Calu3 (cell line): ENCODE measurements around the gene RTP2. TPM values are rescaled to one million over a fixed set of nuclear protein-coding genes. Genes with fewer than 3 reads are reported as not detected.

Experiments
- BruUV-seq: library from RNA; stranded (reverse); fragments of 400-500 nt; replicated peaks from 2 replicates; lab custom pipeline; 2021; lab: Mats Ljungman, UMichigan
- CTCF ChIA-PET: fragments of 300-600 bp; sonication (Branson Sonifier 250); formaldehyde crosslinking; loops from one replicate; lab custom pipeline; 2022; ENCODE audit warnings: antibody characterized with exemption; lab: Charles Lee
- DNase-seq: peaks from one replicate; pipeline ENCODE4 v3.0.0; 2022
- H3K27ac Mint-ChIP-seq: one replicate; pipeline ENCODE4 v1.8.0; 2022; ENCODE audit warnings: mixed read lengths; ENCODE audit not compliant: unreplicated experiment
- H3K27me3 Mint-ChIP-seq: one replicate; pipeline ENCODE4 v1.8.0; 2022; ENCODE audit warnings: mixed read lengths; ENCODE audit not compliant: unreplicated experiment
- H3K36me3 Mint-ChIP-seq: one replicate; pipeline ENCODE4 v1.8.0; 2022; ENCODE audit warnings: mild to moderate bottlenecking, moderate library complexity, mixed read lengths; ENCODE audit not compliant: insufficient read depth, unreplicated experiment
- H3K4me1 Mint-ChIP-seq: one replicate; pipeline ENCODE4 v1.8.0; 2022; ENCODE audit warnings: mild to moderate bottlenecking, low read depth, mixed read lengths; ENCODE audit not compliant: unreplicated experiment
- H3K4me3 Mint-ChIP-seq: one replicate; pipeline ENCODE4 v1.8.0; 2022; ENCODE audit warnings: mild to moderate bottlenecking, low read depth, moderate library complexity, mixed read lengths; ENCODE audit not compliant: unreplicated experiment
- H3K9me3 Mint-ChIP-seq: one replicate; pipeline ENCODE4 v1.8.0; 2022; ENCODE audit warnings: low read depth, mixed read lengths; ENCODE audit not compliant: unreplicated experiment
- intact Hi-C: fragments of 100-400 bp; cut with micrococcal nuclease; formaldehyde crosslinking; loops from one replicate; pipeline ENCODE4 v1.10.0; 2022; ENCODE audit not compliant: unreplicated experiment
- total RNA-seq: library from RNA; stranded (reverse); gene quantifications from 2 replicates; pipeline ENCODE4 v1.2.3, GENCODE V29; 2022
- TF ChIP-seq, protein P1 (sequence below): fragments of 200-600 bp; IDR thresholded peaks from one replicate; pipeline ENCODE4 v1.8.0; 2022; ENCODE audit warnings: antibody characterized with exemption; ENCODE audit not compliant: unreplicated experiment

RTP2 gene
- total RNA-seq, 1 experiment from 2014 or later: not detected

DNA sequence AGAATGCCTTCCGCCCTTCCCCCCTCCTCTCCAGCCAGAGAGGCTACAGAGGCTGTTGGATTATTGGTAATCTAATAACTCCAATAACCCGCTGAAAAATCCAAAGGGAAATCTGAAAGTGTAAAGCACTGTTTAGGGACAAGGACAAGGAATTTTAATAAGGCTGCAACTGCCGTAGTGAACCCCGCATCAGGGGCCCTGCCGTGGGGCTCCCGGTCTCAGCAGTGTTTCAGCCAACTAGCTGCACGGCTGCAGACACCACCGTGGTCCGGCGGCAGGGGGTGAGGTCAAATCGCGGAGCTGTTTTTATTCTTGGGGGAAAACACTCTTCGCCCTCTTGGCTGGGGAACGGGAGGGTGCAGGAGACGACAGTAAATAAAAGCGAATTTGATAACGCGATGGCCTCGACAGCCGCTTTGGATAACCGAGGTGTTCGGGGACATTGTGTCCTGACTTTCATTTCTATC lies 36.8 kb upstream of the RTP2 start:
- Mint-ChIP-seq H3K27me3 (peaks cover 9% of the 10 kb centered on the region), H3K4me1 (peaks cover 42% of the 10 kb centered on the region), H3K9me3 (no peaks in the 10 kb centered on the region), H3K27ac (peak overlapping the region; percentile 59), H3K4me3 (peak overlapping the region; percentile 83), H3K36me3 (peaks cover 67% of the 10 kb centered on the region)
- CTCF ChIA-PET: interaction anchor here (0.6 to 5.6 kb wide), 19 partner anchors 11 to 1495 kb away, joined by 3 to 171 read pairs (median 4); no protein-coding TSS in a partner anchor
- intact Hi-C loops: loop anchor here (1.0 to 2.0 kb wide), 6 partner anchors 414 to 1494 kb away; no protein-coding TSS in a partner anchor
- no peak for DNase-seq
- TF ChIP-seq, protein P1, sequence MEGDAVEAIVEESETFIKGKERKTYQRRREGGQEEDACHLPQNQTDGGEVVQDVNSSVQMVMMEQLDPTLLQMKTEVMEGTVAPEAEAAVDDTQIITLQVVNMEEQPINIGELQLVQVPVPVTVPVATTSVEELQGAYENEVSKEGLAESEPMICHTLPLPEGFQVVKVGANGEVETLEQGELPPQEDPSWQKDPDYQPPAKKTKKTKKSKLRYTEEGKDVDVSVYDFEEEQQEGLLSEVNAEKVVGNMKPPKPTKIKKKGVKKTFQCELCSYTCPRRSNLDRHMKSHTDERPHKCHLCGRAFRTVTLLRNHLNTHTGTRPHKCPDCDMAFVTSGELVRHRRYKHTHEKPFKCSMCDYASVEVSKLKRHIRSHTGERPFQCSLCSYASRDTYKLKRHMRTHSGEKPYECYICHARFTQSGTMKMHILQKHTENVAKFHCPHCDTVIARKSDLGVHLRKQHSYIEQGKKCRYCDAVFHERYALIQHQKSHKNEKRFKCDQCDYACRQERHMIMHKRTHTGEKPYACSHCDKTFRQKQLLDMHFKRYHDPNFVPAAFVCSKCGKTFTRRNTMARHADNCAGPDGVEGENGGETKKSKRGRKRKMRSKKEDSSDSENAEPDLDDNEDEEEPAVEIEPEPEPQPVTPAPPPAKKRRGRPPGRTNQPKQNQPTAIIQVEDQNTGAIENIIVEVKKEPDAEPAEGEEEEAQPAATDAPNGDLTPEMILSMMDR: no peak
- BruUV-seq: no TSS peak

DNA sequence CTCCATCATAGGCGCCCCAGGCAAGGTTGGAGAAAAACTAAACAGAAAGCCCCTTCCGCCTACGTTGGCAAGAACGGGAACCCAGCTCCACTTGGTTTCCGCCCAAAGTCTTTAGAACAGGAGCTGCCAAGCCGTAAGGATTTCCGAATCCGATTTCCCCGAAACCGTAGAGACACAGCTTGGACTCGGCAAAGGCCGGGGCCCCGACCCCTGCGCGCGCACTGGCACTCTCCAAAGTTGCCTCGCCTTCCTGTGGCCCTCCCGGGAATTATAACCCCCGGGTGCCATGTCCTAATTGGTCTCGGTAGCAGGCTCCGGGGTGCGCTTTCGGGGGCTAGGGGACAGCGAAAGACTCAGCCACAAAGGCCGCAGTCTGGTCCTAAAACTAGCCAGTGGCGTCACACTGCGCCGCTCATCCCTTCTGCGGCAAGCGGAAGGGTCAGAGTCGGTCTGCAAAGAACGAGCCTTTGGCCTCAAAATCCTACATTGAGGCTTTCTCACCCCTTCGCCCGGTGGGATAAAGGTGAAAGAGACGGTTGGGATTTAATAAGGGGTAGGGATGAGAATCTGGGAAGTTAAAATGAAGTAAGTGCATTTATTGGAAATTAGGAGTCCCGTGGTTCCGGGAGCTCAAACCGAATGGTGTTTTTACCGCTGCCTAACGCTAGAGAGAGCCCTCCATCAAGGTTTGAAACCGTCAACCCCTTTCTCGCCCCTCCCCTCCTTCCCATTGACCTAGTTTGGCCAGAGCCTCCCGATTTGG lies 36.2 kb upstream of the RTP2 start:
- Mint-ChIP-seq H3K4me1 (peaks cover 42% of the 10 kb centered on the region), H3K27ac (peak overlapping the region; percentile 59), H3K36me3 (peaks cover 61% of the 10 kb centered on the region), H3K9me3 (no peaks in the 10 kb centered on the region), H3K4me3 (peak overlapping the region; percentile 83), H3K27me3 (peaks cover 9% of the 10 kb centered on the region)
- no TSS peak for BruUV-seq
- TF ChIP-seq, protein P1: peak; percentile 96
- peak; percentile 94 for DNase-seq
- intact Hi-C loops: loop anchor here (1.0 to 2.0 kb wide), 6 partner anchors 415 to 1494 kb away; no protein-coding TSS in a partner anchor
- CTCF ChIA-PET: interaction anchor here (0.6 to 5.6 kb wide), 24 partner anchors 9 to 1495 kb away, joined by 3 to 171 read pairs (median 5); no protein-coding TSS in a partner anchor

DNA sequence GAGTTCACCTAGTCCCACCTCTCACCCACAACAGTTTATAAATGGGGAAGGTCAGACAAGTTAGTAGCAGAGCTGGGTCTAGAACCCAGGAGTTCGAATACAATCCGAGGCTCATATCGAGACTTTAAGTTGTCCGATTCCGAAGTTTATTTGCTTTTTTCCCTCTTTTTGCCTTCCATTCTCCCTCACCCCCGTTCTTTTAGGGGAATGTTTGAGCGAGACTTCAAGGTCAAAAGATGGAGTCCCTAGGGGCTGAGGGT lies 35.6 kb upstream of the RTP2 start:
- H3K4me3 Mint-ChIP-seq: peak overlapping the region; percentile 83
- H3K27ac Mint-ChIP-seq: peak overlapping the region; percentile 59
- H3K4me1 Mint-ChIP-seq: peaks cover 41% of the 10 kb centered on the region
- no TSS peak for BruUV-seq
- intact Hi-C loops: loop anchor here (2.0 kb wide), 4 partner anchors 611 to 1495 kb away; no protein-coding TSS in a partner anchor
- no peaks in the 10 kb centered on the region for H3K9me3 Mint-ChIP-seq
- CTCF ChIA-PET: interaction anchor here (0.7 to 5.6 kb wide), 11 partner anchors 12 to 1303 kb away, joined by 4 to 171 read pairs (median 6); no protein-coding TSS in a partner anchor
- H3K27me3 Mint-ChIP-seq: peaks cover 9% of the 10 kb centered on the region
- TF ChIP-seq, protein P1: no peak
- no peak for DNase-seq
- peaks cover 55% of the 10 kb centered on the region for H3K36me3 Mint-ChIP-seq

DNA sequence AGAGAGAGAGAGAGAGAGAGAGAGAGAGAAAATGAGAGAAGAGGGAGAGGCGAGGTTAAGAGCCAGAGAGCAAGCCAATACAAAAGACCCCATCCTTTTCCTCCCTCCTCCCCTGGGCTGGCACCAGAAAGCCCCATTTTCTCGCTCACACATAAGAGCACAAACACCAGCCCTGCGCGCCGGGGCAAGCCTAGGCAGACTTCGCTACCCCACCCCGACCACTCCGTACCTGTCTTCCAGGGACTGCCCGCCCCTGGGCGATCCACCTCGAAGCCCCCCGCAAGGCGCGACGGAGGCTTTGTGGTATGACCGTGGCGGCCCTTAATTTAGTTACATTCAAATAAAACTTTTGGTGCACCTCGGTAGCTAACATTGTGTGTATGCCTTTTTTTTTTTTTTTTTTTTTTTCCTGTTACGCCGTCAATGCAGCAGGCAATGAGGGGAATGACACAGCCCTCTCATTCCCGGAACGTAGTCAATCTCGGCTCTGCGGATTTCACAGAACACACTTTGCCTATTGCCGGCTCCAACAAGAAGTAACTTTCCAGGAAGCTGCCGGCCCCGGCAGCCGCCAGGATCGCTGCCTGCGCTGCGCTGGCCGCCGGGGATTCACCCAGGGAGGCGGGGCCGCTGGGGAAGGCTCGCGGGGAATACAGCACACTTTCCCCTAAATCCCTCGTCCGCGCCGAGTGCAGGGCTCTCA lies 35.2 kb upstream of the RTP2 start:
- H3K27me3 Mint-ChIP-seq: peaks cover 9% of the 10 kb centered on the region

More for the DNA sequence above, 35.2 kb upstream of the RTP2 start:
- Mint-ChIP-seq H3K4me1 (peaks cover 36% of the 10 kb centered on the region), H3K36me3 (peaks cover 52% of the 10 kb centered on the region), H3K27ac (peak overlapping the region; percentile 59), H3K9me3 (no peaks in the 10 kb centered on the region), H3K4me3 (peak overlapping the region; percentile 83)
- CTCF ChIA-PET: interaction anchor here (0.6 to 5.6 kb wide), 17 partner anchors 13 to 1561 kb away, joined by 3 to 171 read pairs (median 5); no protein-coding TSS in a partner anchor
- BruUV-seq: no TSS peak
- intact Hi-C loops: loop anchor here (2.0 kb wide), 4 partner anchors 611 to 1495 kb away; no protein-coding TSS in a partner anchor
- TF ChIP-seq, protein P1: peak; percentile 22
- peak; percentile 70 for DNase-seq
